Stomach (tissue), 4 donors: ENCODE data around the gene MBD4.

Source experiments
- EP300 ChIP-seq: sonication (generic); formaldehyde crosslinking; IDR thresholded peaks from one replicate; pipeline ENCODE4 v1.6.1; 2017; ENCODE audit warnings: antibody characterized with exemption
- POLR2A ChIP-seq, 4 donors: fragments of 450-650 bp; IDR thresholded peaks; one replicate each; pipeline ENCODE4 v1.6.1; 2016; ENCODE audit warnings: antibody characterized with exemption in 4 of 4, control low read depth in 2 of 4, mild to moderate bottlenecking in 1 of 4, moderate library complexity in 1 of 4
- POLR2AphosphoS5 ChIP-seq, 3 donors: sonication (generic); formaldehyde crosslinking; IDR thresholded peaks; one replicate each; pipeline ENCODE4 v1.6.1; 2016; ENCODE audit warnings: antibody characterized with exemption in 3 of 3
- TF ChIP-seq, protein P1 (sequence below), 7 experiments: fragments of 450-650 bp in 4 of 7; fragments of 200-600 bp in 3 of 7; sonication (generic) in 3 of 7; IDR thresholded peaks; one replicate each; pipeline ENCODE4 v1.5.1; 2016 to 2019; ENCODE audit warnings: antibody characterized with exemption in 7 of 7, control low read depth in 2 of 7, mild to moderate bottlenecking in 1 of 7

GRCh38 chr3:129415830-129416229 lies 23.9 kb downstream of the MBD4 start:
- no peak for TF ChIP-seq POLR2A (IDR thresholded peaks at IDR 0.05)
- no peak for TF ChIP-seq POLR2AphosphoS5 (IDR thresholded peaks at IDR 0.05)
- TF ChIP-seq, protein P1, sequence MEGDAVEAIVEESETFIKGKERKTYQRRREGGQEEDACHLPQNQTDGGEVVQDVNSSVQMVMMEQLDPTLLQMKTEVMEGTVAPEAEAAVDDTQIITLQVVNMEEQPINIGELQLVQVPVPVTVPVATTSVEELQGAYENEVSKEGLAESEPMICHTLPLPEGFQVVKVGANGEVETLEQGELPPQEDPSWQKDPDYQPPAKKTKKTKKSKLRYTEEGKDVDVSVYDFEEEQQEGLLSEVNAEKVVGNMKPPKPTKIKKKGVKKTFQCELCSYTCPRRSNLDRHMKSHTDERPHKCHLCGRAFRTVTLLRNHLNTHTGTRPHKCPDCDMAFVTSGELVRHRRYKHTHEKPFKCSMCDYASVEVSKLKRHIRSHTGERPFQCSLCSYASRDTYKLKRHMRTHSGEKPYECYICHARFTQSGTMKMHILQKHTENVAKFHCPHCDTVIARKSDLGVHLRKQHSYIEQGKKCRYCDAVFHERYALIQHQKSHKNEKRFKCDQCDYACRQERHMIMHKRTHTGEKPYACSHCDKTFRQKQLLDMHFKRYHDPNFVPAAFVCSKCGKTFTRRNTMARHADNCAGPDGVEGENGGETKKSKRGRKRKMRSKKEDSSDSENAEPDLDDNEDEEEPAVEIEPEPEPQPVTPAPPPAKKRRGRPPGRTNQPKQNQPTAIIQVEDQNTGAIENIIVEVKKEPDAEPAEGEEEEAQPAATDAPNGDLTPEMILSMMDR (IDR thresholded peaks at IDR 0.05): no peak
- no peak for TF ChIP-seq EP300
